IMR-90 (cell line): ENCODE data around the gene IL1RAPL1. TPM values are rescaled to one million over a fixed set of nuclear protein-coding genes. Genes with fewer than 3 reads are reported as not detected.
A peak's percentile ranks its signal among the peaks of the same experiment; 100 is the strongest.

Source experiments
- ATAC-seq: fragments of 200-7000 bp; cut with Tn5 transposase; 2 replicates; pipeline ENCODE4 v1.9.1; 2020; ENCODE audit warnings: low read depth, mild to moderate bottlenecking, moderate library complexity
- BruUV-seq: library from RNA; stranded (reverse); fragments of 400-500 nt; replicated peaks from 2 replicates; lab custom pipeline; 2021; lab: Mats Ljungman, UMichigan
- CTCF ChIA-PET: fragments of 300-600 bp; formaldehyde crosslinking; extraction: SDS; loops from one replicate; lab custom pipeline; 2021; ENCODE audit warnings: antibody characterized with exemption; lab: Yijun Ruan, JAX
- POLR2A ChIA-PET: fragments of 300-600 bp; sonication (Branson Sonifier 250); formaldehyde crosslinking; loops from one replicate; lab custom pipeline; 2022; ENCODE audit warnings: antibody characterized with exemption; ENCODE audit not compliant: unreplicated experiment; lab: Charles Lee
- DNase-seq: peaks from one replicate; pipeline ENCODE4 v3.0.0; 2013
- H2AFZ ChIP-seq: replicated peaks from 2 replicates; pipeline ENCODE3; 2013; ENCODE audit warnings: low read length, mild to moderate bottlenecking; ENCODE audit not compliant: poor library complexity
- H2AK5ac ChIP-seq: 2 replicates; pipeline ENCODE4 v1.6.1; 2013; ENCODE audit warnings: low read depth, low read length, inconsistent platforms
- H2AK9ac ChIP-seq: replicated peaks from 2 replicates; pipeline ENCODE3; 2013; ENCODE audit warnings: mild to moderate bottlenecking, low read depth, low read length, moderate library complexity; ENCODE audit not compliant: poor library complexity
- H2BK120ac ChIP-seq: 2 replicates; pipeline ENCODE4 v1.6.1; 2013; ENCODE audit warnings: low read depth, low read length, inconsistent platforms
- H2BK15ac ChIP-seq: 3 replicates; pipeline ENCODE4 v1.6.1; 2013; ENCODE audit warnings: low read depth, low read length, inconsistent platforms
- H2BK20ac ChIP-seq: 2 replicates; pipeline ENCODE4 v1.6.1; 2013; ENCODE audit warnings: low read depth, mild to moderate bottlenecking, inconsistent platforms, low read length, moderate library complexity
- H2BK5ac ChIP-seq: 2 replicates; pipeline ENCODE4 v1.6.1; 2013; ENCODE audit warnings: mild to moderate bottlenecking, low read depth, low read length, inconsistent platforms; ENCODE audit not compliant: poor library complexity, severe bottlenecking
- H3K14ac ChIP-seq: replicated peaks from 2 replicates; pipeline ENCODE4 v1.6.1; 2013; ENCODE audit warnings: low read depth, low read length, inconsistent platforms
- H3K18ac ChIP-seq: 2 replicates; pipeline ENCODE4 v1.6.1; 2013; ENCODE audit warnings: low read depth, low read length, control low read depth
- H3K23ac ChIP-seq: 2 replicates; pipeline ENCODE4 v1.6.1; 2013; ENCODE audit warnings: low read depth, low read length, inconsistent platforms
- H3K27ac ChIP-seq: 2 replicates; pipeline ENCODE4 v1.5.1; 2013; ENCODE audit warnings: mild to moderate bottlenecking, control low read depth, low read length; ENCODE audit not compliant: insufficient read depth
- H3K27me3 ChIP-seq: 2 replicates; pipeline ENCODE4 v1.6.1; 2013; ENCODE audit warnings: low read length; ENCODE audit not compliant: control insufficient read depth, insufficient read depth
- H3K36me3 ChIP-seq: 2 replicates; pipeline ENCODE4 v1.6.1; 2013; ENCODE audit warnings: low read length, mixed read lengths; ENCODE audit not compliant: control insufficient read depth, insufficient read depth
- H3K4ac ChIP-seq: 2 replicates; pipeline ENCODE4 v1.6.1; 2013; ENCODE audit warnings: low read depth, low read length, inconsistent platforms
- H3K4me1 ChIP-seq: 2 replicates; pipeline ENCODE4 v1.6.1; 2013; ENCODE audit warnings: low read length, mixed read lengths; ENCODE audit not compliant: control insufficient read depth, insufficient read depth
- H3K4me2 ChIP-seq: 2 replicates; pipeline ENCODE4 v1.6.1; 2013; ENCODE audit warnings: low read depth, mild to moderate bottlenecking, control low read depth, low read length, moderate library complexity
- H3K4me3 ChIP-seq: 2 replicates; pipeline ENCODE4 v1.5.1; 2013; ENCODE audit warnings: low read depth, mild to moderate bottlenecking, control low read depth, low read length, moderate library complexity; ENCODE audit not compliant: insufficient read depth
- H3K56ac ChIP-seq: 2 replicates; pipeline ENCODE4 v1.6.1; 2013; ENCODE audit warnings: low read length, inconsistent platforms; ENCODE audit not compliant: insufficient read depth; ENCODE audit errors: extremely low read depth
- H3K79me1 ChIP-seq, 2 experiments: 2 replicates each; pipeline ENCODE4 v1.6.1; 2013; ENCODE audit warnings: low read length in 2 of 2, inconsistent platforms in 1 of 2, low read depth in 1 of 2
- H3K9ac ChIP-seq: 2 replicates; pipeline ENCODE4 v1.6.1; 2013; ENCODE audit warnings: low read depth, low read length, control low read depth
- H3K9me1 ChIP-seq: 2 replicates; pipeline ENCODE4 v1.6.1; 2013; ENCODE audit warnings: low read length, inconsistent platforms; ENCODE audit not compliant: insufficient read depth
- H3K9me3 ChIP-seq: 2 replicates; pipeline ENCODE4 v1.6.1; 2013; ENCODE audit warnings: low read length; ENCODE audit not compliant: control insufficient read depth, insufficient read depth
- H4K20me1 ChIP-seq: 2 replicates; pipeline ENCODE4 v1.6.1; 2013; ENCODE audit warnings: low read length, inconsistent platforms; ENCODE audit not compliant: insufficient read depth
- H4K5ac ChIP-seq: 2 replicates; pipeline ENCODE4 v1.6.1; 2013; ENCODE audit warnings: mild to moderate bottlenecking, low read depth, low read length, control low read depth
- H4K8ac ChIP-seq, 2 experiments: 2 replicates each; pipeline ENCODE4 v1.6.1; 2013; ENCODE audit warnings: low read depth in 2 of 2, low read length in 2 of 2, control low read depth in 1 of 2, inconsistent platforms in 1 of 2
- H4K91ac ChIP-seq: 2 replicates; pipeline ENCODE4 v1.6.1; 2013; ENCODE audit warnings: low read depth, low read length, inconsistent platforms; ENCODE audit not compliant: insufficient read depth
- CHD1 ChIP-seq: IDR thresholded peaks from 2 replicates; pipeline ENCODE4 v1.6.1; 2012; ENCODE audit warnings: low read depth, low read length, improper control_type of control experiment
- CTCF ChIP-seq: conservative IDR thresholded peaks from 2 replicates; pipeline ENCODE4 v1.5.1; 2012; ENCODE audit warnings: mild to moderate bottlenecking, low read depth, low read length, improper control_type of control experiment
- ELK1 ChIP-seq: fragments of 150-350 bp; IDR thresholded peaks from 2 replicates; pipeline ENCODE4 v1.6.1; 2016; ENCODE audit warnings: low read depth, mild to moderate bottlenecking, low read length, moderate library complexity, borderline replicate concordance
- RAD21 ChIP-seq: IDR thresholded peaks from 2 replicates; pipeline ENCODE4 v1.6.1; 2012; ENCODE audit warnings: low read length, improper control_type of control experiment
- SMC3 ChIP-seq: fragments of 150-350 bp; IDR thresholded peaks from 2 replicates; pipeline ENCODE4 v1.6.1; 2016; ENCODE audit warnings: low read depth, mild to moderate bottlenecking, antibody characterized with exemption, low read length, moderate library complexity
- dilution Hi-C: fragments of 300-500 bp; cut with HindIII; formaldehyde crosslinking; loops from one replicate; pipeline ENCODE4 v1.14.3; 2018; ENCODE audit warnings: low sequenced_read_pairs; ENCODE audit not compliant: unreplicated experiment
- in situ Hi-C: fragments of 300-500 bp; cut with MboI; formaldehyde crosslinking; loops from 3 replicates; pipeline ENCODE4 v1.14.3; 2019; ENCODE audit warnings: low sequenced_read_pairs, inconsistent platforms, mixed read lengths
- intact Hi-C: fragments of 100-400 bp; cut with micrococcal nuclease; formaldehyde crosslinking; loops from 2 replicates; pipeline ENCODE4 v1.10.0; 2022
- polyA plus RNA-seq, 3 experiments: library from polyadenylated mRNA; depleted of rRNA; stranded (reverse); fragments of >200 nt; gene quantifications; 2 replicates each; pipeline ENCODE4 v1.2.3, GENCODE V29; 2012; ENCODE audit warnings: low replicate concordance in 1 of 3
- total RNA-seq: library from RNA; depleted of rRNA; stranded (reverse); fragments of >200 nt; gene quantifications from 2 replicates; pipeline ENCODE4 v1.2.3, GENCODE V29; 2012

IL1RAPL1 gene
- total and polyA plus RNA-seq, 2 of the 4 experiments (the other 2 are of a cell fraction), result 1.5 to 9.0 TPM

GRCh38 chrX:29903360-29903759 lies 1316.1 kb downstream of the IL1RAPL1 start:
- Histone ChIP-seq H3K9ac (no peak overlapping the region), H3K9me1 (no peaks in the 10 kb centered on the region), H2BK5ac (no peak overlapping the region), H2AFZ (no peak overlapping the region), H2AK5ac (no peak overlapping the region), H2BK15ac (no peak overlapping the region), H3K36me3 (no peaks in the 10 kb centered on the region), H3K9me3 (no peaks in the 10 kb centered on the region), H4K5ac (no peak overlapping the region), H3K27ac (no peak overlapping the region), H3K4me2 (no peak overlapping the region; the same call in 1 of the 2 replicates), H4K91ac (no peak overlapping the region), H4K20me1 (no peaks in the 10 kb centered on the region), H2BK120ac (no peak overlapping the region), H3K27me3 (no peaks in the 10 kb centered on the region), H4K8ac (no peak overlapping the region), H2BK20ac (no peak overlapping the region), H3K4ac (no peak overlapping the region), H3K23ac (no peak overlapping the region), H3K79me1 (no peaks in the 10 kb centered on the region), H3K18ac (no peak overlapping the region), H3K14ac (no peak overlapping the region), H2AK9ac (no peak overlapping the region), H3K4me3 (no peak overlapping the region), H3K56ac (no peak overlapping the region), H3K4me1 (no peaks in the 10 kb centered on the region)
- no TSS peak for BruUV-seq
- dilution Hi-C loops (no loop called here), intact Hi-C loops (loop anchor here (5.0 kb wide), 1 partner anchor 1311 kb away; no protein-coding TSS in a partner anchor), in situ Hi-C loops (no loop called here)
- CTCF ChIA-PET, result interaction anchor here (1.0 to 1.4 kb wide), 4 partner anchors 13 to 862 kb away, joined by 3 to 7 read pairs (median 3); no protein-coding TSS in a partner anchor
- ATAC-seq (peak; percentile 80), DNase-seq (peak; percentile 7)
- TF ChIP-seq RAD21 (peak; percentile 49; the same call in 1 of the 2 replicates), ELK1 (no peak), CTCF (peak; percentile 58), CHD1 (no peak), SMC3 (peak; percentile 43; the same call in 1 of the 2 replicates)
- POLR2A ChIA-PET, result no interaction called here
